ENCODE results near the gene ATP2C2.

DNA sequence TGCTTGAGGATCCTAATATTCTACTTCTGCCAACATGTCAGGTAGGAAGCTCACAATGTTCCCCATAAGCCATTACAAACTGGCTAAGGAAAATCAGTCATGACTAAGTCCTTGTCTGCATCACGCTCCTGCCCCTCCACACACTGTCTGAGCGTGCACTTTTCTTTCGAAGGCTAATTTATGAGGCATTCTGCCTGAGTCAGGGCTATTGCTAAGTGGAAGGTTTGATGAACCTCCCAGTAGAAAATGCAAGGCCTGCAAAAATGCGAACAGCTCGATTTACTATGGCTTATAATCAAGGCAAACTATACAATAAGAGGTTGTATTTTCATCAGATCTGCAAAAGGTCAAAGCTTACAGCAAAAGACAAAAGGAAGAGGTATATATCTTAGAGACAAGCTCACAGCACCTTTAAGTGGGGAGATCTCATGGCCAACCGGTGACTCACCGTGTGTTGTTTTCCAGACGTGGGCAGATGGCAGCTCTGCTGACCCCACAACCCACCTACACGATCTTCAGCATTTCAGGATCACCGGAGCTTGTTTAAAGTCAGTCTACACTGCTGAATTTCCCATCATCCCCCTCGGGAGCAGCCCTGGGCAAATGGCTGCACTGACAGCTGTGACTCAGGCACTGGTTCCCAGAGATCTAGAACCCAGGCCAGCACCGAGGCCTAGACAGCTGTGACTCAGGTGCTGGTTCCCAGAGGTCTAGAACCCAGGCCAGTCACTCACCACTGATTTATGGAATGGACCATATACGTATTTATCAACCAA lies 110.0 kb downstream of the ATP2C2 start:
- no peak for TF ChIP-seq POLR2A (IDR thresholded peaks at IDR 0.05; ENCODE audit: extremely low read depth, insufficient read length)
- TF ChIP-seq, protein P1, sequence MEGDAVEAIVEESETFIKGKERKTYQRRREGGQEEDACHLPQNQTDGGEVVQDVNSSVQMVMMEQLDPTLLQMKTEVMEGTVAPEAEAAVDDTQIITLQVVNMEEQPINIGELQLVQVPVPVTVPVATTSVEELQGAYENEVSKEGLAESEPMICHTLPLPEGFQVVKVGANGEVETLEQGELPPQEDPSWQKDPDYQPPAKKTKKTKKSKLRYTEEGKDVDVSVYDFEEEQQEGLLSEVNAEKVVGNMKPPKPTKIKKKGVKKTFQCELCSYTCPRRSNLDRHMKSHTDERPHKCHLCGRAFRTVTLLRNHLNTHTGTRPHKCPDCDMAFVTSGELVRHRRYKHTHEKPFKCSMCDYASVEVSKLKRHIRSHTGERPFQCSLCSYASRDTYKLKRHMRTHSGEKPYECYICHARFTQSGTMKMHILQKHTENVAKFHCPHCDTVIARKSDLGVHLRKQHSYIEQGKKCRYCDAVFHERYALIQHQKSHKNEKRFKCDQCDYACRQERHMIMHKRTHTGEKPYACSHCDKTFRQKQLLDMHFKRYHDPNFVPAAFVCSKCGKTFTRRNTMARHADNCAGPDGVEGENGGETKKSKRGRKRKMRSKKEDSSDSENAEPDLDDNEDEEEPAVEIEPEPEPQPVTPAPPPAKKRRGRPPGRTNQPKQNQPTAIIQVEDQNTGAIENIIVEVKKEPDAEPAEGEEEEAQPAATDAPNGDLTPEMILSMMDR (IDR thresholded peaks at IDR 0.05; ENCODE audit: low read depth, low read length), result no peak
